Immature natural killer cell (primary cell): Measurements from ENCODE around the gene KCNK4. TPM values are rescaled to one million over a fixed set of nuclear protein-coding genes. Genes with fewer than 3 reads are reported as not detected.
A peak's percentile ranks its signal among the peaks of the same experiment; 100 is the strongest.

Experiments used
- DNase-seq, 3 donors: peaks; one replicate each; pipeline ENCODE4 v3.0.0; 2022; ENCODE audit warnings: mixed read lengths in 1 of 3
- H3K27ac Mint-ChIP-seq, 6 donors: one replicate each; pipeline ENCODE4 v1.8.0; 2020; ENCODE audit warnings: mixed read lengths in 6 of 6, mild to moderate bottlenecking in 5 of 6, inconsistent platforms in 4 of 6, moderate library complexity in 3 of 6
- H3K27me3 Mint-ChIP-seq, 3 donors: one replicate each; pipeline ENCODE4 v1.8.0; 2020 to 2021; ENCODE audit warnings: low read depth in 3 of 3, mild to moderate bottlenecking in 3 of 3, mixed read lengths in 3 of 3, moderate library complexity in 3 of 3, inconsistent platforms in 1 of 3
- H3K36me3 Mint-ChIP-seq, 3 donors: one replicate each; pipeline ENCODE4 v1.8.0; 2020; ENCODE audit warnings: mixed read lengths in 3 of 3, inconsistent platforms in 2 of 3, mild to moderate bottlenecking in 2 of 3
- H3K4me1 Mint-ChIP-seq, 2 donors: one replicate each; pipeline ENCODE4 v1.8.0; 2020; ENCODE audit warnings: inconsistent platforms in 2 of 2, mild to moderate bottlenecking in 2 of 2, mixed read lengths in 2 of 2, moderate library complexity in 1 of 2
- H3K4me3 Mint-ChIP-seq, 5 donors: one replicate each; pipeline ENCODE4 v1.8.0; 2020; ENCODE audit warnings: mild to moderate bottlenecking in 5 of 5, mixed read lengths in 5 of 5, inconsistent platforms in 3 of 5, moderate library complexity in 3 of 5
- H3K9me3 Mint-ChIP-seq, 6 donors: one replicate each; pipeline ENCODE4 v1.8.0; 2020; ENCODE audit warnings: mild to moderate bottlenecking in 6 of 6, mixed read lengths in 6 of 6, inconsistent platforms in 4 of 6, moderate library complexity in 3 of 6
- polyA plus RNA-seq, 3 donors: library from polyadenylated mRNA; unstranded; fragments of 300-500 nt; fragmentation: Illumina TruSeq; gene quantifications; one replicate each; pipeline ENCODE4 v1.2.3, GENCODE V29; 2021

KCNK4 gene
- polyA plus RNA-seq, 3 donors from 2014 or later, result not detected

GRCh38 chr11:64268025-64268892 lies 22.8 kb upstream of the KCNK4 start:
- Mint-ChIP-seq H3K9me3 (no peaks in the 10 kb centered on the region), H3K4me3 (peak overlapping the region; percentile 91 to 99 (median 93)), H3K36me3 (no peaks in the 10 kb centered on the region), H3K27ac (peak overlapping the region; percentile 91 to 100 (median 98)), H3K4me1 (peaks cover 33 to 35% of the 10 kb centered on the region in 2 donors), H3K27me3 (peaks cover 18 to 32% (median 20%) of the 10 kb centered on the region in 3 donors)
- peak in 2 of 3 donors; percentile 30 to 37 for DNase-seq

- H3K4me1 Mint-ChIP-seq, result peaks cover 33 to 35% of the 10 kb centered on the region in 2 donors
- no peaks in the 10 kb centered on the region for H3K36me3 Mint-ChIP-seq
- H3K9me3 Mint-ChIP-seq, result no peaks in the 10 kb centered on the region
- H3K27ac Mint-ChIP-seq, result peak overlapping the region; percentile 91 to 100 (median 98)
- peak overlapping the region; percentile 91 to 99 (median 93) for H3K4me3 Mint-ChIP-seq
- peak in 2 of 3 donors; percentile 47 to 54 for DNase-seq
- H3K27me3 Mint-ChIP-seq, result peaks cover 18 to 32% (median 22%) of the 10 kb centered on the region in 3 donors
Measured at GRCh38 chr11:64268893-64269539, 22.1 kb upstream of the KCNK4 start.

DNA sequence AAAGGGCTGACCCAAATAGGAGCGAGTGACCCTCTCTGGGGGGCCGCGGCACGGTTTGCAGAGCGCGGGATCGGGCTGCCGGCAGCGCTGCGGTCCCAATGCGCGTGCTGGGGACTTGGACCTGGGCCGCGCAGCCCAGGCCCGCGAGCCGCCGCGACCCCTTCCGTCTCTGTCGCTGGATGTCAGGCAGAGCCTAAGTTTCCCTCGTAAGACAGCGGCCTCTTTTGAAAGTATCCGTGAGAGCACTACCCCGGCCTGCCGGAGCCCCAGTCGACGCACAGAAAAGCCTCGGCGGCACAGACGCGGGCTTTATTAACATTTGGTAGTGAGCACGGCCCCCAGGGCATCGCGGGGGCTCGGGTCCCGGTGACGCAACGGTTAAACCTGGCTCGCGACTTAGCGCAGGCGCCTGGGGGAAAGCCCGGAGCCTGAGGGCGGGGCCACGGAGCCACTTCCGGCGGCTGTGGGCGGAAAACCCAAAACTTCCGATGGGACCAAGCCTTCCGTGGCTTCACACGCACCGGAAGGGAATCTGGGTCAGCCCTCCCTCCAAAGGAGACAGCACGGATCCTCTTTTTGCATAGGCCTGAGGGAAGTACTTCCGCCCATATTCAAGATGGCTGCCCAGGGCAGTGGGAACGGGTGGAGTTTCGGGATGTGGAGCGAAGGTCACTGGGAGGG lies 21.4 kb upstream of the KCNK4 start:
- Mint-ChIP-seq H3K27me3 (peaks cover 18 to 32% (median 22%) of the 10 kb centered on the region in 3 donors), H3K27ac (peak overlapping the region; percentile 91 to 100 (median 99)), H3K9me3 (no peaks in the 10 kb centered on the region), H3K4me1 (peaks cover 33 to 35% of the 10 kb centered on the region in 2 donors), H3K4me3 (peak overlapping the region; percentile 91 to 99 (median 93)), H3K36me3 (no peaks in the 10 kb centered on the region)
- peak; percentile 96 to 97 (median 97) for DNase-seq

- Mint-ChIP-seq H3K27ac (no peak overlapping the region), H3K4me1 (peaks cover 13% of the 10 kb centered on the region in 2 donors), H3K9me3 (no peaks in the 10 kb centered on the region), H3K36me3 (peaks cover 0 to 5% (median 0%) of the 10 kb centered on the region in 3 donors), H3K27me3 (peaks cover 13 to 15% (median 15%) of the 10 kb centered on the region in 3 donors), H3K4me3 (no peak overlapping the region)
- no peak for DNase-seq
Measured at GRCh38 chr11:64275031-64275800, 15.9 kb upstream of the KCNK4 start.

DNA sequence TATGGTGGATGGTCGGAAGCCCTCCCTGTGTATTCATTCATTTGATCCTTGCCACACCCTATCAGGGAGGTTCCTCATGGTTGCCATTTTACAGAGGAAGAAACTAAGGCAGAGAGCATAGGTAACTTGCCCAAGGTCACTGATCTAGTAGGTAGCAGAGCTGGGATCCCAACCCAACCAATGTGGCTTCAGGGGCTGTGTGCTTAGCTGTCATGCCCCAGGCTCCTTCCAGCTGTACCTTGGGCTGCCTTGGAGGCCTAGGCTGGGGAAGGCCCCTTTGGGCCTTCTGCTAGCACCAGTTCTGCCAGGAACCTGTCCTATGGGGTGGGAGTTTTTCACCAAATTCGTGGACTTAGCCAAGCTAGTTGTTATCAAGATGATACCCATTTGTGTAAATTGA lies 15.3 kb upstream of the KCNK4 start:
- Mint-ChIP-seq H3K27me3 (peaks cover 7 to 10% (median 8%) of the 10 kb centered on the region in 3 donors), H3K27ac (no peak overlapping the region), H3K4me3 (no peak overlapping the region), H3K36me3 (peaks cover 0 to 5% (median 0%) of the 10 kb centered on the region in 3 donors), H3K4me1 (peaks cover 7 to 9% of the 10 kb centered on the region in 2 donors), H3K9me3 (no peaks in the 10 kb centered on the region)
- no peak for DNase-seq

DNA sequence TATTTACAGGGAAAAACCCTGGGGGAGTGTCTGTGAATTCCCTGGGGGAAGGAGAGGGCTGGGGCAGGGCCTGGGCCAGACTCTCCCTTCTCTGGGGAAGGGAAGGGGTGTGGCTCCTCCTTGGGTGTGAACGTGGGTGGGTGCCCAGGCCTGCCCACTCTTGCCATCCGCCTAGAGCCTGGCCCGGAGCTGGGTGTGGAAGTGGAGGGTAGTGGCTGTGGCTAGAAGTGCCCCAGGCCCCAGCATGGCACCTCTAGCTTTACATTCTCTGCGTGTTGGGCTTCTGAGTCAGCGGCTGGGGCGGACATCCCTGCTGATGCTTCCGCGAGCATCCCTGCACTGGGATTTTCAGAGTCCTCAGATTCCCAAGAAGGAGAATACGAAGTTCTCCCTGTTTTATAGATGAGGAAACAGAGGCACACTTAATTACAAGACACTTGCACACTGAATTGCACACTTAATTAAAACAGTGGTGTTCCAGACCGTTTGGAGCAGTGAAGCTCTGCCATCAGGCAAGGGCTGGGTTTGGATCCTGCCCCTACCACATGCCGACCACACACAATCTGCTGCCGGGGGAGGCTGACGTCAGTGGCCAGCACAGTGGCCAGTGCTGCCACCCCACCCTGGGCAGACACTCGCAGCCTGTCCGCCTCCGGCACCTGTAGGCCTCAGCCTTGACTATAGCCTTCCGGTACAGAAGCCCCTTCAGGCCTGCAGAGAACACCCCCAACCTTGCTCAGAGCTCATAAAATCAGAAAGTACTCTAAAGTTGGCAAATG lies 14.3 kb upstream of the KCNK4 start:
- Mint-ChIP-seq H3K27me3 (peaks cover 1 to 2% (median 2%) of the 10 kb centered on the region in 3 donors), H3K36me3 (peaks cover 0 to 8% (median 5%) of the 10 kb centered on the region in 3 donors), H3K4me1 (peaks cover 3 to 6% of the 10 kb centered on the region in 2 donors), H3K9me3 (no peaks in the 10 kb centered on the region), H3K27ac (no peak overlapping the region), H3K4me3 (no peak overlapping the region)
- no peak for DNase-seq

- no peak for DNase-seq
- Mint-ChIP-seq H3K4me1 (peaks cover 0 to 4% of the 10 kb centered on the region in 2 donors), H3K4me3 (no peak overlapping the region), H3K36me3 (peaks cover 0 to 8% (median 5%) of the 10 kb centered on the region in 3 donors), H3K27ac (peak overlapping the region in 2 of 6 donors; percentile 19 to 55), H3K27me3 (peaks cover 0 to 2% (median 1%) of the 10 kb centered on the region in 3 donors), H3K9me3 (no peaks in the 10 kb centered on the region)
Measured at GRCh38 chr11:64278576-64279190, 12.4 kb upstream of the KCNK4 start.

DNA sequence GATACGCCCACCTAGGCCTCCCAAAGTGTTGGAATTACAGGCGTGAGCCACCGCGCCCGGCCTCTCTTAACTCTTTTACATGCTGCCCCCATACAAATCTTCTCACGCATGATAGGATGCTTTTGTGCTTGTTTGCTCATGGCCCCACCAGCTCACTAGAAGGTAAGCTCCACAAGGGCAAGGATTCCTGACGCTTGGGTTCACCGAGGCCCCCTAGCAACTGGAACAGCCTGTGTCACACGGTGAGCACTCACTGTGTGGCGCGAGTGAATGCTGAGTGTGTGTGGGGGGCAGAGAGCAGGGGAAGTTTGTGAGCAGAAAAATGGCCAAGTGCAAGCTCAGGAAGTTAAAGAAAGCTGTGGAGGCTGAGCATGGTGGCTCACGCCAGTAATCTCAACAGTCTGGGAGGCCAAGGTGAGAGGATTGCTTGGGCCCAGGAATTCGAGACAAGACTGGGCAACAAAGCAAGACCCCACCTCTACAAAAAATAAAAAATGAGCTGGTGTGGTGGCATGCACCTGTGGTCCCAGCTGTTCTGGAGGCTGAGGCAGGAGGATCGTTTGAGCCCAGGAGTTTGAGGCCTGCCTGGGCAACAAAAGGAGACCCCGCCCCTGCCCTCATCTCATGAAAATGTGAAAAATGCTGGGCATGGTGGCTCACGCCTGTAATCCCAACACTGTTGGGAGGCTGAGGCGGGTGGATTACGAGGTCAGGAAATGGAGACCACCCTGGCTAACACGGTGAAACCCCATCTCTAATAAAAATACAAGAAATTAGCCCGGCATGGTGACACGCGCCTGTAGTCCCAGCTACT lies 8.9 kb upstream of the KCNK4 start:
- H3K4me3 Mint-ChIP-seq, result peak overlapping the region in 1 of 5 donors; percentile 51
- peaks cover 2 to 9% (median 8%) of the 10 kb centered on the region in 3 donors for H3K27me3 Mint-ChIP-seq
- H3K27ac Mint-ChIP-seq, result peak overlapping the region in 1 of 6 donors; percentile 58
- H3K4me1 Mint-ChIP-seq, result peaks cover 8 to 12% of the 10 kb centered on the region in 2 donors
- peaks cover 0 to 8% (median 5%) of the 10 kb centered on the region in 3 donors for H3K36me3 Mint-ChIP-seq
- no peaks in the 10 kb centered on the region for H3K9me3 Mint-ChIP-seq
- DNase-seq, result no peak

GRCh38 chr11:64283092-64283491 lies 8.0 kb upstream of the KCNK4 start:
- DNase-seq, result no peak
- Mint-ChIP-seq H3K4me1 (peaks cover 8 to 12% of the 10 kb centered on the region in 2 donors), H3K4me3 (peak overlapping the region; percentile 48 to 90 (median 53)), H3K27ac (peak overlapping the region in 5 of 6 donors; percentile 55 to 99 (median 89)), H3K27me3 (peaks cover 2 to 9% (median 8%) of the 10 kb centered on the region in 3 donors), H3K9me3 (no peaks in the 10 kb centered on the region), H3K36me3 (peaks cover 0 to 8% (median 5%) of the 10 kb centered on the region in 3 donors)

GRCh38 chr11:64284048-64284961 lies 6.8 kb upstream of the KCNK4 start, which contains the start of gene BAD:
Gene BAD (minus strand): TSS chr11:64284665. CDS start chr11:64284368, 297 bp downstream.
- peak; percentile 89 to 91 (median 91) for DNase-seq
- Mint-ChIP-seq H3K4me1 (peaks cover 8 to 12% of the 10 kb centered on the region in 2 donors), H3K27me3 (peaks cover 2 to 9% (median 8%) of the 10 kb centered on the region in 3 donors), H3K36me3 (peaks cover 0 to 5% (median 3%) of the 10 kb centered on the region in 3 donors), H3K4me3 (peak within 1 kb of the TSS; percentile 85 to 91 (median 90)), H3K27ac (peak within 1 kb of the TSS; percentile 91 to 99 (median 97)), H3K9me3 (no peaks in the 10 kb centered on the region)
